Measurements from ENCODE around the gene APPL1.
A peak's percentile ranks its signal among the peaks of the same experiment; 100 is the strongest.

Gene APPL1, protein sequence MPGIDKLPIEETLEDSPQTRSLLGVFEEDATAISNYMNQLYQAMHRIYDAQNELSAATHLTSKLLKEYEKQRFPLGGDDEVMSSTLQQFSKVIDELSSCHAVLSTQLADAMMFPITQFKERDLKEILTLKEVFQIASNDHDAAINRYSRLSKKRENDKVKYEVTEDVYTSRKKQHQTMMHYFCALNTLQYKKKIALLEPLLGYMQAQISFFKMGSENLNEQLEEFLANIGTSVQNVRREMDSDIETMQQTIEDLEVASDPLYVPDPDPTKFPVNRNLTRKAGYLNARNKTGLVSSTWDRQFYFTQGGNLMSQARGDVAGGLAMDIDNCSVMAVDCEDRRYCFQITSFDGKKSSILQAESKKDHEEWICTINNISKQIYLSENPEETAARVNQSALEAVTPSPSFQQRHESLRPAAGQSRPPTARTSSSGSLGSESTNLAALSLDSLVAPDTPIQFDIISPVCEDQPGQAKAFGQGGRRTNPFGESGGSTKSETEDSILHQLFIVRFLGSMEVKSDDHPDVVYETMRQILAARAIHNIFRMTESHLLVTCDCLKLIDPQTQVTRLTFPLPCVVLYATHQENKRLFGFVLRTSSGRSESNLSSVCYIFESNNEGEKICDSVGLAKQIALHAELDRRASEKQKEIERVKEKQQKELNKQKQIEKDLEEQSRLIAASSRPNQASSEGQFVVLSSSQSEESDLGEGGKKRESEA

DNA sequence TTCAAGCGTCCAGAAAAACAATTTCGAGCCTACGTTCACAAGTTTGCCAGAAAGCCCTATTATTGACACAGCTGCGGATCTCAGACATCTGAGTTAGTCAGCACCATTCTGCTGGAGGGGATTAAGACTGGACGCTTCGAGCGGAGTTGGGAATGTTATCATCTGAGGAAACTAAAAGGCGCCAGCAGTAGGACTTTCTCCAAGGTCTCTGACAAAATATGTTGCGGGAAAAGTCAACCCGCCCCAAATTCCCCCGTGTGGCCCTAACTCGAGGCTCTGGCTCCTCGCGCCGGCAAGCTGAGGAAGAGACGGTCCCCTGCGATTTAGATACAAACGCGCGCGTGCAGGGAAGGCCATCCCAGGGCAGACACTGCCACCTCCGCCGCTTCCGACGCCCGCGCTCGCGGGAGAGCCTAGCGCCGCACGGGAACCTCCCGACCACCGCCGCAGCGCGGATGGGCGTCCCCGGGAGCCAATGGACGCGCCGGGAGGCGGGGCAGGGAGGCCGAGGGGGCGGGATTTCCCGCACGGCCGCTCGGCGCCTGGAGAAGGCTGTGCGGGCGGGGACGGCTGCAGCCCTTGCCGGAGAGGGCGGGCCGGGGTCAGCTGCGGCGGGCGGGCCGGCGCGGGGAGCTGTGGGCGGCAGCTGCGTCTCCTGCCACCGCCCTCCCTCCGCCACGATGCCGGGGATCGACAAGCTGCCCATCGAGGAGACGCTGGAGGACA lies at the start of gene APPL1:
APPL1 (plus strand) TSS at position 526 of the 726 bp plus-strand sequence; CDS start at position 681, 155 bp downstream.
- DNase-seq, result peak; percentile 89 to 95

DNA sequence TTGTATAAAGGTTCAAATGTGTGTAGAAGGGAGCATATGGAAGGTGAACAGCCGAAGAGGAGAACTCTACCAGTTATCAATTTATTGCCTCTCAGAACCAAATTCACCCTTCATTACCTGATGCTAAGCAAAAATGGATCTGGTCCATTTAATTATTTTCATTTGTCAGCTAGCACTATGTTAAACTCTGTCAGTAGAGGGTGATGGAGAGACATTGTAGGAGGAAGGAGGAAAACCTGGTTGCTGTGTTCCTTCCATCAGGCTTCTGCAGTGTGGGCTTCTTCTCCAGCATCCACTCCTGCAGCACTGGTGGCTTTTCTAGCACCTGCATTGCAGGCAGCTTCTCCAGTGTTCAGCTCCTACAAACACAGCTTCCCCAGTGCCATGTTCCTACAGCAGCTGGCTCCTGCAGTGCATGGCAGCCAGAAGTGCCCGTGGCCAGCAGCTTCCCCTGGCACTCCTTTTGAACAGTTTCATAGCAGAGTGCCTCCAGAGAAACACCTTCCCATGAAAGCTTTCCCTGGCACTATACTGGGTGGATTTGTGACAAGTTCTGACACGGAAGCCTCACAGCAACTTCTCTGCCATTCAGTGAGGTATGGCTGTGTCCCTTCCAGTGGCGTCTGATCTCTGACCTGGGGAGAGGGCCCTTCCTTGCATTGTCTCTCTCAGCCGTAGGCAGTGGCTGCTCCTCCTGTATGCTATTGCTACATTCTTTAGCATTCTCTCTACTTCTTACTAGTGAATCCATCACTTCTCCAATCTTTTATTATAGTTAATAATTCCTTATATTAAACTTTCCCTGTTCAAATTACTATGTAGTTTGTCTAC lies 47.7 kb upstream of the APPL1 start:
- no peak for DNase-seq

DNA sequence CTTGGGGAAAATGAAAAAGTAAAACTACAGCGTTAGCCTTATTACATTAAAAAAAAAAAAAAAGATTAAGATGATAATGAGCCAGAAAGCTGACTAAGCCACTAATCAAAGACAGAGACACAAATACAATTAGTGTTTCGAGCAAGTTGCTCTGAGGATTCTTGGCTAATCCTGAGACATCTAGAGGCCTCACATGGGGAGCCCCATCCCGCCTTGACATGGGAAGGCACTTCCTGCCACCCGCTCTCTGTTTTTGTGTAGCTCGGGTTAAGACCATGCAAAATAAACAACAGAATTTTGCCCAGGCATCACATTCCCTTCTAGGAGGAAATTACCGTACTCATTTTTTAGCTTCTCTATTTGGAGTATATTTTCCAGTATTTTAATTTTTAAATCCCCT lies 43.0 kb upstream of the APPL1 start:
- DNase-seq, result no peak

DNA sequence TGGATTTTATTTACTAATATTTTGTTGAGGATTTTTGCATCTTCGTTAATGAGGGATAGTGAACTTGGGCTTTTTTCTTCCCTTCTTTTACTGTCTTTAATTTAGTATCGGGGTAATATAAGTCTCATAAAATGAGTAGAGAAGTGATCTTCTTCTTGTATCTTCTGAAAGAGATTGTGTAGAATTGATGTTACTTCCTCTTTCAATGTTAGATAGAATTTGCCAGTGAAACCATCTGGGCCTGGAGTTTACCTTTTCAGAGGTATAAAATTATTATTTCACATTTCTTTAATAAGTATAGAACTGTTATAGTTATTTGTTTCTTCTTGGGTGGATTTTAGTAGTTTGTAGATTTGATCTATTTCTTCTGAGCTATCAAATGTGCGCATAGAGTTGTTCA lies 35.5 kb upstream of the APPL1 start:
- no peak for DNase-seq

DNA sequence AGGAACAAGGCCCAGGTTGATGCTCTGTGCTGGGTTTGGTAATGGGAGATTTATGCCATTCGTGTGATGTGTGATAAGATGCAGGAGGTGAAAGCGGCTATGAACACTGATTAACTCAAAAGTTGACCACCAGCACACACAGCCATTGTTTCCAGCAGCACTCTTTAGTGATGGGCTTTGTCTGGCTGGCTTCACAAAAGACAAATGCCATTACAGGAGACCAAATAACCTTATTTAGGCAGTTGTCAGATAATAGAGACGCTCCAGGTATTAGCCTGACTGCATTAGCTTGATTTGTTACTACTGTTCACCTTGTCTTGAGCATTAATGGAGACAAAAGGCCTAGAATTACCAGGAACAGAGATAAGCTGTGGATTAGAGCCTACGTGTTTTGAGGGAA lies 32.9 kb upstream of the APPL1 start:
- no peak for DNase-seq

DNA sequence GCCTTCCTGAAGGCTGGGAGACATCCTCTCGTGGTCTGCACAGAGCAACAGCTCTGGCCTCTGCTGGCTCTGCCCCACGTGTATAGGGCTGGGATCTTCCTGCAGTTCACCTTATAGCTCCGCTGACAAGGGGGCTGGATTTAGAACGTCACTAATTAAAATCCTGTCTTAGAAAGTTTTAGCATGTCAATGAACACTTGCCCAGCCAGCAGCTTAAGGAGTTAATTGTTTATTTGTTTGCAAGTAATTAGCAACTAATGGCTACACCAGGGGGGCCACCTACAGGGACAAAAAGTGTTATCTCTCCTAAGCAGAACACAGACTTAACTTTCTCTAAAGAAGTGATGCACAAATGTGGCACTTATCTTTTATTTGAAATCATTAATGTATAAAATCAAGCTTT lies 27.6 kb upstream of the APPL1 start, which contains the start of gene HESX1:
HESX1 (minus strand) TSS at position 84 of the 403 bp plus-strand sequence; CDS start at position 24, 60 bp downstream.
- DNase-seq, result no peak

DNA sequence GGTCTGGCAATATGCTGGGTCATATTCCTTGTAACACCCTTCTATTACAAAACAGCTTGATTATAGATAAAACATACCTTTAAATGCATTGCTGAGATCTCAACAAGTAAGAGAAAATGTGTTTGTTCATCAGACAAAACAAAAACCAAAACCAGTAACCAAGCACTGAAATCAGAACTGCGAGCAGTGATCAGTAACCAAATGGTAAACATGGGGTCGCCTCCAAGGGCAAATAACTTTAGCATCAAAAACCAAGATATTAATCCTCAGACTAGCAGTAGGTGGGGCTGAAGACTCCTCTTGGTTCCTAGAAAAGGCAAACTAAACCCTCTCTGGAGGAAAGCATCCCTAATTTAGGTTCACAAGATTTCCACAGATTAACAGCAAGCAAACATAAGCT lies 21.1 kb upstream of the APPL1 start:
- DNase-seq, result no peak

DNA sequence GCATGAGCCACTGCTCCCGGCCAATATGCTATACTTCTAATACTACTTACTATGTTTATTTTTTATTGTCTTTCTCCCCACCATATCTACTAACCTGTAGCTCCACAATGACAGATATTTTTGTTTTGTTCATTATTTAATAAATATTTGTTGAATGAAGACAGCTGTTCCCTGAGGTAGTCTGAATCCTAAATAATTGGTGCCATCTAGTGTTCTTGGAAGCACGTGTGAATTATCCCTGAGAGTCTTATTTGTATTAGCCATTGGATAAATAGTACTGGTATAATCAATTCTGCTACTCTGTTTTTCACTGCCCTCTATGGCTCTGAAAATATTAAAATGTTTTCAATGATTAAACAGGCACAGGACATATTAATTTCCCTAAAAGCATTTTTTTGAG lies 5.6 kb upstream of the APPL1 start:
- no peak for DNase-seq

DNA sequence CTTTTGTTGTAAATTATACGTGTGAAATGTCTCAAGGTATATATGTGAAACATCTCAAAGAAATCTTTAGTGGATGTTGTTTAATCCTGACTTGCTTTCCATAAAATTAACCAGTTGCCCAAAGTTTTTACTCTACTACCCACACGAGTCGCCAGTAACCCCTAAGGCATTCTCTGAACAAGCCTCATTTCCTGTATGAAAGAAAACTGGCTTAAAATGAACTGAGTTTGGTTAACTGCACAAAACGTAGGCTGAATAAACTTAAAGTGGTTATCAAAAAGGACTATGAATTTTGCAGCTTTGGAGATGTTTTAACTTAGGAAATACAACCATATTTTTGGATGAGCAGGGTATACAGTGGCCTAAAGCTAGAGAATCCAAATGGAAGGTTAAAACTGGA lies 2.7 kb upstream of the APPL1 start:
- no peak for DNase-seq

DNA sequence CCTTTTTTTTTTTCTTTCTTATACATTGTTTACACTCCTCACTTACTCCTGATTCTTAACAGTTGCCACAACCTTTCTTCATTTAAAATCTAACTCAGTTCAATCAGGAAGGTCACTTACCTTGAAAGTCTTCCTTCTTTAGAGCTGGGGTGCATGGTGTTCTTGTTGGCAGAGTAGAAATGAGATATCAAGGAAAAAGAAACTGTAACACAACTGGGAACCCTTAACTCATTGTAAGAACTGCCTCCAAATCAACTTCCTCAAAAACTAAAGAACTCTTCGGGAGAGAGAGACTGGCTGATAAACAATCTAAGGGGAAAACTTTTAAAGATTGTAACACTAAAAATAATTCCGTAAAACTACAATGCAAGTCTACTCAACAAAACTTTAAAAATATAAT lies 1.4 kb upstream of the APPL1 start:
- no peak for DNase-seq

DNA sequence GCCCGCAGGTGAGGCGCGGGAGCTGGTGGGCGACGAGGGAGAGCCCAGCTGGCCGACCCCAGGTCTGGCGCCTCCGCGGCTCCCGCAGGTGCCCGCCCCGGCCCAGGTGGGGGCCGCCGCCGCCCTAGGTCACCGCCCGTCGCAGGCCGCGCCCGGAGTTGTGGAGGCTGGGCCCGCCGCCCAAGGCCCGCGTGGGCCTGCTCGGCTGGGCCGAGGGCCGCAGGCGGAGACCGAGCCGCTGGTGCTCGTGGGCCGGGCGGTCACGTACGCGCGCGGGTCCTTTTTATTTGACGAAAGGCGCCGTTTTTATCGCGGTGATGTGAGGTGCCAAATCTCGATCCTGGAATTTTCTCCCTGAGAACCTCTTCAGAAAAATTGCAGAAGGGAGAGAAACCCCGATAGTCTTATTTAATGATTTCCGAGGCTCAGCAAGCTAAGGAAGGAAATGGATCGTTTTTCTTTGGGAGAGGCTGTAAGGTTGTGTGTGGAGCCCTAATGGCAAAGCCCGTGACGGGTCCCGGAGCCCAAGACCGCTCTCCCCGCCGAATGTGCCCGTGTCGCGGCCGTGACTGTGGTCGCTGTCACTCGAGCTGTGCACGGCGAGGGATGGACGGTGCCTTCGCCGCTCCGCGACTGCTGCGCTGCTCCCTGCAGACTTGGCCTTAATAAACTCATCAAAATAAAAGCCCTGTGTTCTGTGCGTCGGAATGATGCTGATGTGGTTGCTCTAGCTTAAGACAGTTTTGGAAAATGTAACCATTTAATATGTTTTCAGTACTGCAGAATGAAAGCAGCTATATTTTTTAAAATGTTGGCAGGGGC lies 612 bp downstream of the APPL1 start:
- peak; percentile 43 to 54 for DNase-seq

DNA sequence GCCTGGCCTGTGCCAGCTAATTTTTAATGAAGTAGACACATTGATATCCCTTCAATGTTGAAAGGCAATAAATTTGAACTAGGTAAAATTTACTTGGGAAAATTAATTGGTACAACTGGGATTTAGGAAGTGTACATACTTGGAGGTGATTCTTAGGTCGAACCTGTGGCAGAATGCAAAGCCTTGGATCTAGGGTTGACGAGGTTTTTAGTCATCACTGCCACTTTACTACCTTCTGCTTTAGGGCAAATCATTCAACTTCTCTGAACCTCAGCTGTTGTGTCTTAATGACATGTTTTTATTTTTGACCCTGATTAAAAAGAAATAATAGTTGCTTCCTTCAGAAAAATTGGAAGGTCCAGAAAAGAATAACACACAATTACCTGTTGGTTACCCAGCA lies 2.5 kb downstream of the APPL1 start:
- DNase-seq, result no peak

DNA sequence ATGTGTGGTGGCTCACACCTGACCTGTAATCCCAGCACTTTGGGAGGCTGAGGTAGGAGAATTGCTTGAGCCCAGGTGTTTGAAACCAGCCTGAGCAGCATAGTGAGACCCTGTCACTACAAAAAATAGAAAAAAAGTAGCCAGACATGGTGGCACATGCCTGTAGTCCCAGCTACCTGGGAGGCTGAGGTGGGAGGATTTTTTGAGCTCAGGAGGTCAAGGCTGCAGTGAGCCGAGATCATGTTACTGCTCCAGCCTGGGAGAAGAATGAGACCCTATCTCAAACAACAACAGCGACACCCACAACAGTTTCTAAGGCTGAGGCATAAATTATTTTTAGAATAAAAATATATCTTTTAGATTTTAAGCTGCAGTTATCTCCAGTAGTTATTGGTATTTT lies 6.3 kb downstream of the APPL1 start:
- no peak for DNase-seq

DNA sequence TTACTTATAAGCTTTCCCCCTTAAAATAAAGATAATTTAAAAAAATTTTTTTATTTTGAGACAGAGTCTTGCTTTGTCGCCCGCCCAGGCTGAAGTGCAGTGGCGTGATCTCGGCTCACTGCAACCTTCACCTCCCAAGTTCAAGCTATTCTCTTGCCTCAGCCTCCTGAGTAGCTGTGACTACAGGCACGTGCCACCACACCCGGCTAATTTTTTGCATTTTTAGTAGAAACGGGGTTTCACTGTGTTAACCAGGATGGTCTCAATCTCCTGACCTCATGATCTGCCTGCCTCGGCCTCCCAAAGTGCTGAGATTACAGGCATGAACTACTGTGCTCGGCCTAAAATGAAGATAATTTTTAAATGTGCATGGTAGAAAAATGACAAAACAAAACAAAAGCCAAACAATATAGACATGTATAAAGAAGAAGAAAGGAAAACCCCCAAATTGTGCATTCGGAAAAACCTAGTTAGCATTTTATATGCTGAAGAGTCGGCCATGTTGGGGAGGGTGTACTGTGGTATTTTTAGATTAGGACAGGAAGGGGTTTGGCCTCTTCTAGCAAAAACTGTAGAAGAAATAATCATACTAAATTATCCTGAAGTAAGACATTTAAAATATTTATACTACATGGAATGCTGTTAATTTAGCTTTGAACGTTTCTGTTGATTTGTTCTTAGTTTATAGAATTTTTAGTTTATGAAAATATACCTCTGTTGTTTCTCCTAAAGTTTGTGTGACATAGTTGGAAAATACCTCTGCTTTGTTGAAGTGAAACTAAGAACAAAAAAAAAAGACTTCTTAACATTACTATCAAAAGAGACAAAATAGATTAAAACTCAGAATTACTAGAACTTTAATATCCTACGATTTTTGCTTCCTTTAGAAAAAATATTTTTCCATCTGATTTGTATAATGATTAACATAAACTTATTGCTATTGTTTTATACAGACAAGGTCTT lies 7.4 kb downstream of the APPL1 start:
- DNase-seq, result no peak

DNA sequence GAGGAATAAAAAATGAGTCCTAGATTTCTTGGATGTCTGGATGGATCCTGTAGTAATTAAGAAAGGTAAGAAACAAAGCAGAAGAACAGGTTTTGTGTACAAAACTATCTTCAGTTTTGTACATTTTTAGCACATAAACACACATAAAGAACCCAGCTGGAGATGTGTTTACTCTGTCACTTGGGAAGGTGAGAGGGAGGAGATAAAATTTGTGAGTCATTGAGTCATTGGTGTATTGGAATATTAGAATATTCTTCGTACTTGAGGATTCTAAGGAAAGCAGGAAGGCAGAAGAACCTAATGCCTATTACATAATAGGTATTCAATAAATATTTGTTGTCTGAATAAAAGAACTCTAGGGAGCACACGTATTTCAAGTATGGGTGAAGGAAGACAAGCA lies 17.4 kb downstream of the APPL1 start:
- DNase-seq, result no peak

DNA sequence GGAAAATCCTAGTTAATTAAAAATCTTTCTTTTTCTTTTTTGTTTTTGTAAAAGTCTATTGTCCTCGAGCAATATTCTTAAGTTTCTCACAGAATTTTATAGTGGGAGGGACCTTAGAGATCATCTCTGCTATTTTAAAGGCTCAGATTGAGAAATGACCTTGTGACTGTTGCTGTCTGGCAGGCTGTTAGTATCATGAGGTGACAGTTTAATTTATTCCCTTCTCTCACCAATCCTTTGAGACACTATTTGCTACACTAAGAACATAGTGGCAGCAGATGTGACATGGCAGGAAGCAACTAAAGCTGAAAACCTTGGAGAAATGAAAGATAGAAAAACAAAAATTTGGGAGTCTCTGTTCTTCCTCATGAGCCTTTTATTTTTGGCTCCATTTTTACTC lies 24.9 kb downstream of the APPL1 start:
- DNase-seq, result no peak

DNA sequence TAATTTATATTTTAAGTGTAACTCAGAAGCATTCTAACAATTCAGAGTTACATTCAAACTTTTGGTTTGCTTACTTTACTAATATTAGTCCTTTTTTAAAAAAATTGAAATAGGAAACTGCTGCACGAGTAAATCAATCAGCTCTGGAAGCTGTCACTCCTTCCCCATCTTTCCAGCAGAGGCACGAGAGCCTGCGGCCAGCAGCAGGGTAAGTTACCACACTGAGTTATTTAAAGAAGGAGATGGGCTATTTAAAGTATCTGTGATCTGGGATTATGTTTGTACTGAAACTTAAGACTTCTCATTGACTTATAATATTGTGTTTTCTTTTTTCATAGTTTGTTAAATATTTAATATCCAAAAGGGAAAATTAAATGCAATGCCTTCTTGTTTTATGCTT lies 29.3 kb downstream of the APPL1 start:
- DNase-seq, result no peak

DNA sequence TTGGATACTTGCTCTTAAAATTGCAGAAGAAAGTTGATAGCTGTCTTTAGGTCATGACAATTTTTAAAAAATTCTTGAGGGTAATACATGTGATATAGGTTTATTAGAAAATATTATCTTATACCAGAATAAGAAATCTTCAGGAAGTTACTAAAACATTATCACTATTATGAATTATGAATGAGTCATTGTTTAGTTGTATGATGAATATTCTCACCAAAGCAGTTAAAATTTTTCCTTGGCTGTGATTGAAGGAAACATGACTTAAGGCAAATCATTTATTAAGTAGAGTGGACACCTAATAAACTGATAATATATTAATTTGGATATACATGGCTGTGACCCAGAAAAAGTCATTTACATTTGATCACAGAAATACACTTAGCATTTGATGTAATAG lies 30.1 kb downstream of the APPL1 start:
- DNase-seq, result no peak

DNA sequence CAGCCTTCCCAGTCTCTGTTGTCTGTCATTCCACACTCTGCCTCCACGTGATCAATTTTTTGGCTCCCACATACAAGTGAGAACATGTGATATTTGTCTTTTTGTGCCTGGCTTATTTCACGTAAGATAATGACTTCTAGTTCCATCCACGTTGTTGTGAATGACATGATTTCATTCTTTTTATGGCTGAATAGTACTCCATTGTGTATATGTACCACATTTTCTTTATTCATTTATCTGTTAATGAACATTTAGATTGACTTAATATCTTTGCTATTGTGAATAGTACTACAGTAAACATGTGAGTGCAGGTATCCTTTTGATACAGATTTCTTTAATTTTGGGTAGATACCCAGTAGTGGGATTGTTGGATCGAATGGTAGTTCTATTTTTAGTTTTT lies 33.6 kb downstream of the APPL1 start:
- no peak for DNase-seq

DNA sequence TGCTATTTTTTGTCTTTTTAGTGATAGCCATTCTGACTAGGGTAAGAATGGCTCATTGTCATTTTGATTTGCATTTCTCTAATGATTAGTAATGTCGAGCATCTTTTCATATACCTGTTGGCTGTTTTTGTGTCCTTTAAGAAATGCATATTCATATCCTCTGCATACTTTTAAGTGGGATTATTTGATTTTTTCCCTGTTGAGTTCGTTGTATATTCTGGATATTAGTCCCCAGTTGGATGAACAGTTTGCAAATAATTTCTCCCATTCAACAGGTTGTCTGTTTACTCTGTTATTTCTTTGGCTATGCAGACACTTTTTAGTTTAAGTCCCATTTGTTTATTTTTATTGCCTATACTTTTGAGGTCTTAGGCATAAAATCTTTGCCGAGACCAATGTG lies 34.4 kb downstream of the APPL1 start:
- no peak for DNase-seq

DNA sequence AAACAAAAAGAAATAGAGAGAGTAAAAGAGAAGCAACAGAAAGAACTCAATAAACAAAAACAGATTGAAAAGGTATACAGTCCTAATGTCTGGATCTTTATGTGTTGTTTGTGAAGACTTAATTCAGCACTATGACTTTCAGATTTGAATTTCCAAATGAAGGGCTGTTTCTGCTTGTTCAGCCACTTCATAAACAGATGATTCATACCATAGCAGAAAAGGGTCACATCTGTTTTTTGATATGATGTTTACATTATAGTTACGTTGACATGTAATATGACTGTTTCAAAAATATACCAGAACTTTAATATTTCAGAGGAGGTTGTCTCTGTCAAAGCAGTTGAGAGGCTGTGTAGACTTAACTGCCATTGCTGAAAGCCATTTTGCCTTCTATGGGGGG lies 40.9 kb downstream of the APPL1 start:
- no peak for DNase-seq

All from stimulated activated CD4-positive, alpha-beta T cell treated with anti-CD3 and anti-CD28 coated beads, Interleukin-2, amount 100 ng/mL, for 24 hours (primary cell).